ENCODE measurements around the gene RAD51AP1. TPM values are rescaled to one million over a fixed set of nuclear protein-coding genes. Genes with fewer than 3 reads are reported as not detected.

RAD51AP1 gene
- polyA plus RNA-seq, 1 donor from 2014 or later: 6.6 TPM

DNA sequence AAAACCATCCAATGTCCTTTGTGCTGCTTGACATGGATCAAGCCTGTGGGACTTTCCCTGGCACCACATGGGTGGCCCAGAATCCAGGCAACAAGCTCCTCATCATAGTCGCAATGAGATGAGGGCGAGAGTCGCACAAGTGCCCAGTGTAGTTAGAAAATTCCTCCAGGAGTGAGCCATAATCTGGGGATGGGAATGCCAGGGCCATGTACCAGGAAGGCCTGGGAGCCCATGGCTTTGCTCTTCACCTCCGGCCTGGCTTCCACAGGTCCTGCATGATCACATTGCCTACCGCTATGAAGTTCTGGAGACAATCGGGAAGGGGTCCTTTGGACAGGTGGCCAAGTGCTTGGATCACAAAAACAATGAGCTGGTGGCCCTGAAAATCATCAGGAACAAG is 57.2 kb downstream of the RAD51AP1 start:
- H3K9me2 ChIP-seq (ENCODE audit: insufficient read depth, low read length): no peaks in the 10 kb centered on the region
- H3K9me3 ChIP-seq (ENCODE audit: low read length): no peaks in the 10 kb centered on the region
- H3K9ac ChIP-seq (ENCODE audit: low read length): no peak overlapping the region
- no peaks in the 10 kb centered on the region for H3K27me3 ChIP-seq (ENCODE audit: insufficient read depth, low read depth, low read length)
- no peak overlapping the region for H3K27ac ChIP-seq (ENCODE audit: low read length)
- H3K36me3 ChIP-seq (ENCODE audit: insufficient read depth, low read length): no peaks in the 10 kb centered on the region
- H4K20me1 ChIP-seq (ENCODE audit: insufficient read depth): no peaks in the 10 kb centered on the region
- H3F3A ChIP-seq (ENCODE audit: insufficient read depth, low read length, poor library complexity, severe bottlenecking): no peaks in the 10 kb centered on the region
- no peak overlapping the region for H2AFZ ChIP-seq (ENCODE audit: low read depth, low read length)
- no peak for TF ChIP-seq EP300 (conservative IDR thresholded peaks at IDR 0.05; ENCODE audit: poor library complexity, severe bottlenecking)
- no peak for TF ChIP-seq MXI1 (conservative IDR thresholded peaks at IDR 0.05; ENCODE audit: poor library complexity, severe bottlenecking)
- TF ChIP-seq, protein P1, sequence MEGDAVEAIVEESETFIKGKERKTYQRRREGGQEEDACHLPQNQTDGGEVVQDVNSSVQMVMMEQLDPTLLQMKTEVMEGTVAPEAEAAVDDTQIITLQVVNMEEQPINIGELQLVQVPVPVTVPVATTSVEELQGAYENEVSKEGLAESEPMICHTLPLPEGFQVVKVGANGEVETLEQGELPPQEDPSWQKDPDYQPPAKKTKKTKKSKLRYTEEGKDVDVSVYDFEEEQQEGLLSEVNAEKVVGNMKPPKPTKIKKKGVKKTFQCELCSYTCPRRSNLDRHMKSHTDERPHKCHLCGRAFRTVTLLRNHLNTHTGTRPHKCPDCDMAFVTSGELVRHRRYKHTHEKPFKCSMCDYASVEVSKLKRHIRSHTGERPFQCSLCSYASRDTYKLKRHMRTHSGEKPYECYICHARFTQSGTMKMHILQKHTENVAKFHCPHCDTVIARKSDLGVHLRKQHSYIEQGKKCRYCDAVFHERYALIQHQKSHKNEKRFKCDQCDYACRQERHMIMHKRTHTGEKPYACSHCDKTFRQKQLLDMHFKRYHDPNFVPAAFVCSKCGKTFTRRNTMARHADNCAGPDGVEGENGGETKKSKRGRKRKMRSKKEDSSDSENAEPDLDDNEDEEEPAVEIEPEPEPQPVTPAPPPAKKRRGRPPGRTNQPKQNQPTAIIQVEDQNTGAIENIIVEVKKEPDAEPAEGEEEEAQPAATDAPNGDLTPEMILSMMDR (IDR thresholded peaks at IDR 0.05; ENCODE audit: poor library complexity, severe bottlenecking): no peak
- TF ChIP-seq SMC3 (conservative IDR thresholded peaks at IDR 0.05; ENCODE audit: poor library complexity): no peak
- TF ChIP-seq, protein P2, sequence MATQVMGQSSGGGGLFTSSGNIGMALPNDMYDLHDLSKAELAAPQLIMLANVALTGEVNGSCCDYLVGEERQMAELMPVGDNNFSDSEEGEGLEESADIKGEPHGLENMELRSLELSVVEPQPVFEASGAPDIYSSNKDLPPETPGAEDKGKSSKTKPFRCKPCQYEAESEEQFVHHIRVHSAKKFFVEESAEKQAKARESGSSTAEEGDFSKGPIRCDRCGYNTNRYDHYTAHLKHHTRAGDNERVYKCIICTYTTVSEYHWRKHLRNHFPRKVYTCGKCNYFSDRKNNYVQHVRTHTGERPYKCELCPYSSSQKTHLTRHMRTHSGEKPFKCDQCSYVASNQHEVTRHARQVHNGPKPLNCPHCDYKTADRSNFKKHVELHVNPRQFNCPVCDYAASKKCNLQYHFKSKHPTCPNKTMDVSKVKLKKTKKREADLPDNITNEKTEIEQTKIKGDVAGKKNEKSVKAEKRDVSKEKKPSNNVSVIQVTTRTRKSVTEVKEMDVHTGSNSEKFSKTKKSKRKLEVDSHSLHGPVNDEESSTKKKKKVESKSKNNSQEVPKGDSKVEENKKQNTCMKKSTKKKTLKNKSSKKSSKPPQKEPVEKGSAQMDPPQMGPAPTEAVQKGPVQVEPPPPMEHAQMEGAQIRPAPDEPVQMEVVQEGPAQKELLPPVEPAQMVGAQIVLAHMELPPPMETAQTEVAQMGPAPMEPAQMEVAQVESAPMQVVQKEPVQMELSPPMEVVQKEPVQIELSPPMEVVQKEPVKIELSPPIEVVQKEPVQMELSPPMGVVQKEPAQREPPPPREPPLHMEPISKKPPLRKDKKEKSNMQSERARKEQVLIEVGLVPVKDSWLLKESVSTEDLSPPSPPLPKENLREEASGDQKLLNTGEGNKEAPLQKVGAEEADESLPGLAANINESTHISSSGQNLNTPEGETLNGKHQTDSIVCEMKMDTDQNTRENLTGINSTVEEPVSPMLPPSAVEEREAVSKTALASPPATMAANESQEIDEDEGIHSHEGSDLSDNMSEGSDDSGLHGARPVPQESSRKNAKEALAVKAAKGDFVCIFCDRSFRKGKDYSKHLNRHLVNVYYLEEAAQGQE (IDR thresholded peaks at IDR 0.05; ENCODE audit: borderline replicate concordance): no peak
- no peak for TF ChIP-seq RAD21 (conservative IDR thresholded peaks at IDR 0.05)
- no peak for TF ChIP-seq POLR2AphosphoS5 (IDR thresholded peaks at IDR 0.05)
- no peak for TF ChIP-seq TAF1 (IDR thresholded peaks at IDR 0.05; ENCODE audit: low read depth)
- no peak overlapping the region for H3K4me2 ChIP-seq (ENCODE audit: low read length)
- no peak overlapping the region for H3K4me3 ChIP-seq (ENCODE audit: low read length)
- H3K79me2 ChIP-seq (replicated peaks; ENCODE audit: insufficient read depth, low read length): no peaks in the 10 kb centered on the region

DNA sequence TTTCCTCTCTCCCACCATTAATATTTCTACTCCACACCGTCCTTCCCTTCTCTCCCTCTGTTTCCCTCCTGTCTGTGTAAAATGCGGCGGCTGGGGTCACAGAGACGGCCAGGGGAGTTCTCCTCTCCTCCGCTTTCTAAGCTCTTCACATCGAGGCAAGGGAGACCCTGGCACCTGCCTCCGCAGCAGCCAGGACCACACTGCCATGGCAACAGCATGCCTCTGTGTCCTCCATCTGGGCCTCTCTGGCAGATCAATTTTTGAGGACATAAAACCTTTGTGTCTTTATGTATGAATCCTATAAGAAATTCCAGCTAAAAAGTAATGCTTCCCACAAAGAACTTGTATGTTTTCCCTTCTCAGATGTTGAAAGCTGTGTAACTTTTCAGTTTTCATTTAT is 64.7 kb downstream of the RAD51AP1 start:
- no peak overlapping the region for H3K9ac ChIP-seq (ENCODE audit: low read length)
- H3K9me3 ChIP-seq (ENCODE audit: low read length): no peaks in the 10 kb centered on the region
- H3K27ac ChIP-seq (ENCODE audit: low read length): no peak overlapping the region
- no peaks in the 10 kb centered on the region for H3K9me2 ChIP-seq (ENCODE audit: insufficient read depth, low read length)
- no peaks in the 10 kb centered on the region for H3K27me3 ChIP-seq (ENCODE audit: insufficient read depth, low read depth, low read length)
- H3F3A ChIP-seq (ENCODE audit: insufficient read depth, low read length, poor library complexity, severe bottlenecking): no peaks in the 10 kb centered on the region
- H4K20me1 ChIP-seq (ENCODE audit: insufficient read depth): no peaks in the 10 kb centered on the region
- no peak overlapping the region for H3K4me3 ChIP-seq (ENCODE audit: low read length)
- no peak overlapping the region for H2AFZ ChIP-seq (ENCODE audit: low read depth, low read length)
- peaks cover 4% of the 10 kb centered on the region for H3K79me2 ChIP-seq (replicated peaks; ENCODE audit: insufficient read depth, low read length)
- no peaks in the 10 kb centered on the region for H3K36me3 ChIP-seq (ENCODE audit: insufficient read depth, low read length)
- H3K4me2 ChIP-seq (ENCODE audit: low read length): no peak overlapping the region
- TF ChIP-seq, protein P1 (IDR thresholded peaks at IDR 0.05; ENCODE audit: poor library complexity, severe bottlenecking): no peak
- TF ChIP-seq MXI1 (conservative IDR thresholded peaks at IDR 0.05; ENCODE audit: poor library complexity, severe bottlenecking) (no peak), SMC3 (conservative IDR thresholded peaks at IDR 0.05; ENCODE audit: poor library complexity) (no peak), RAD21 (conservative IDR thresholded peaks at IDR 0.05) (no peak), POLR2AphosphoS5 (IDR thresholded peaks at IDR 0.05) (no peak), TAF1 (IDR thresholded peaks at IDR 0.05; ENCODE audit: low read depth) (no peak), EZH2 (IDR thresholded peaks at IDR 0.05; ENCODE audit: borderline replicate concordance, insufficient read depth, low read length, poor library complexity, severe bottlenecking) (no peak), EP300 (conservative IDR thresholded peaks at IDR 0.05; ENCODE audit: poor library complexity, severe bottlenecking) (no peak)
- TF ChIP-seq, protein P2 (IDR thresholded peaks at IDR 0.05; ENCODE audit: borderline replicate concordance): no peak

All from neural cell (in vitro differentiated cells).